Glomerular visceral epithelial cell (primary cell): ENCODE results near the gene SPATA31C1.
"Not testable (repeated sequence)": the region's sequence is repeated elsewhere in the genome, so short reads cannot be mapped to it uniquely, and the experiment has no call there.

ENCODE experiments used
- DNase-seq: peaks from one replicate; pipeline ENCODE4 v3.0.0-alpha.2; 2016; ENCODE audit errors: extremely low spot score

SPATA31C1 gene

DNA sequence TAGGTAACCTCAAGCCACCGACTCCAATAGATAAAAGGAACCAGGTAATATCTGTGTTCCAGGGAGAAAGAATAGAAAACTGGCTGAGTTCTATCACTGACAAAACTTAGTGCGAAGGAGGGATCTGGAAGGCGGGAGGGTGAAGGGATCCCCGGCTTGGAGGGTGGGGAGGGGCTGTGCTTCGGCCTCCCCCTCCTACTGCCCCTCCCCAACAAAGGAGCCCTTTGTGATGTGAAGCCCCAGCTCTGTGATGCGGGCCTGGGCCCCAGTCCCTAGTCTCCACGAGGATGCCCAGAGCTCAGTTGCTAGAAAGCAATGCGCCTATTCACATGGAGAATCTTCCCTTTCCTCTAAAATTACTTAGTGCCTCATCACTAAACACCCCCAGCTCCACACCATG lies at the start of gene SPATA31C1:
SPATA31C1 (plus strand) TSS at position 301 of the 400 bp plus-strand sequence.
- DNase-seq = not testable (repeated sequence)

DNA sequence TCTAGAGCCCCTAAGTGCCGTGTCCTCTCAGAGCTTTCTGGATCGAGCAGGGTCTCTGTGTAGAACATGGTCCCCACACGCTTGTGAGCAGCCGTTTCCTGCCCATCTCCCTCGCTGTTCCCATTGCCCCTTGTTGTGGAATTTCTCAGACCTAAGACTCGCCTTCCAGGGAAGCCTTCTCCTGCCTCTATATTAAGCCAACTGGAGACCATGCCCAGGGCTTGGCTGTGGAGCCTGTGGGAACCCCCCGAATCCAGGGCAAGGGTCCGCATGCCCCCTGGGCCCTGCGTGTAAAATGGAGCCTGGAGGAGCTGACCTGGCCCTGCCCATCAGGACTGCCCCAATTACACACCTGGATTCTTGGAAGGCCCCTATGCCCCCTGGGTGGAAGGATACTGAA lies 49.6 kb upstream of the SPATA31C1 start:
- no peak for DNase-seq

DNA sequence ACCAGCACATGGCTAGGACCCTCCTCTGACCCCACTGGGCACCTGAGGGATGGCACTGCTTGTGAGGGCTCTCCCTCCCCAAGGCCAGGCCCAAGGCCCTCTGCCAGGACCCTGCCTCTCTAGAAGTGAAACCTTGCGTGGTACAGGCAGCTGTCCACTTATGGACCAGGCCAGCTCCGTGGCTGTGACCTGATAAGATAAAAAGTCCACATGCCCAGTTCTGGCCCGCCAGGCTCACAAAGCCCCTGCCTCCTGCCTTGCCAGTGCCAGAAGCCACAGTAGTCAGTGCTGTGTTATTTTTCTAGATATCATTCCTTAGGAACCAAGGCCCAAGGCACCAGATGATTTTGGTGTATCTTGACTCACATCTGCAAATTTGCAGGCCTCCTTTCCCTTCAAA lies 49.1 kb upstream of the SPATA31C1 start:
- DNase-seq = no peak

DNA sequence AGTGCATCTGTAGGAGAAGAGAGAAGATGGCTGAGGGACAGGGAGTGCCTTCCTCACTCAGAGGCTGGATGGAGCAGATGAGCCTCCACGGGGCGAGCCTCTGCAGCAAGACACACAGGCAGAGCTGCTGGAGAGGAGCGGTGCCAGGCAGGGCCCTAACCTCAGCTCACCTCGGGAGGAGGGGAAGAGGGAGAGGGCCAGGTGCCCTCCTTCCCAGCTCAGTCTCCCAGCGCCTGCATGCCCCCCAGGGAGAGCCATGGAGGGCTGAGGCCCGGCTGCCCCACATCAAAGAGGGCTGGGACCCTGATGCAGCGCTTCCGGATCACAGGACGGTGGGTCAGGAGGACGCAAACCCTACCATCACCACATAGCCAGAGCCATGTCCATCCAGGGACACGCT lies 48.7 kb upstream of the SPATA31C1 start:
- DNase-seq = no peak

DNA sequence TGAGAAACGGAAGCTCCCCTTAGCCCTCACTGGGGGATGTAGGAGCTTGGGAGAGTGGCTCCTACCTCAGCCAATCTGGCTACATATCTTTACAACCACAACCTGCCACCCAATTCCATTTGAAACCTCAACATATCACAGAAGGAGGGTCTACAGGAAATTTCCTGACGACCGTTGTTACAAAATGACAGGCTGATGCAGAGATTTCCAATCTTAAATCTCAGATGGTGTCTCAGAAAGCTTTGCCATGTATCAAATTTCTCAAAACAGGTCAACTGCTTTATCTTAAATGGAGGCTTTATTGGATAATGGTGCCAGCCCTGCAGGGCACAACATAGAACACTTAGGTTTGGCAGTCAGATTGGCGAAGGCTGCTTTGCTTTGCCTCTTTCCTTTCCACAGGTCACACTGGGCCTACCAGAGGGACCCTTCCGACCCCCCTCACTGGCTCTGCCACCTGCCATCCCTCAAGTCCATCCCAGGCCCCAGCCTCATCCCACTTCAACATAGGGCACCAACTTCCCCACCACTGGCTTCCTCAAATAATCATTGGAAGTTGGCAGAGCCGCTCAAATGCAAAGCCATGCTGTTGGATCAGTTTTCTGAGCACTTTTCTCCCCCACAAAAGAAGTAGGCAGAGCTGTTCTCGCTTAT lies 46.2 kb upstream of the SPATA31C1 start:
- DNase-seq = no peak

DNA sequence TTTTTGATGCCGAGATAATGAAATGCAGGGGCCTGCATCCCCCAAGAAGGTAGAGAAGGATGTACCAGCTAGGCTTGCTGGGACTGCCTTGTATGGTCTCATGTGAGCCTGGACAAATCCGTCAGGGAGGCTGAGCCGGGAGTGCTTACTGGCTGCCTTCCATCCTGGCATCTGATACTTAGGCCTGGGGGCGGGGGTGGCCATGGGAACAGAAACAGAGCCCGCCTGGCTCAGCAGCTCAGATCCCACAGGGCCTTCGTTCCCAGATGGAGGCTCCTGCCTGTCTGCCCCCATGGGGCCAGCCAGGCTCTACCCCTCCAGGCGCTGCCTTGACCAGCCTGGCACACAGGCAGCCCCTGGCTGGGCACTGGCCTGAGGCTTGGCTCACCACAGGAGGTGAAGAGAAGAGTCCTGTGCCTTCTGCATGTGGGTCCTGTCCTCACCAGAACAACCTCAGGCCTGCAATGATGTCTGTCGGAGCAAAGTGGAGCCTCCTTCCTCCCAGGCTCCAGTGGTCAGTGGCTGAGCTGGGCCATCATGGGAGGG lies 45.6 kb upstream of the SPATA31C1 start:
- no peak for DNase-seq

DNA sequence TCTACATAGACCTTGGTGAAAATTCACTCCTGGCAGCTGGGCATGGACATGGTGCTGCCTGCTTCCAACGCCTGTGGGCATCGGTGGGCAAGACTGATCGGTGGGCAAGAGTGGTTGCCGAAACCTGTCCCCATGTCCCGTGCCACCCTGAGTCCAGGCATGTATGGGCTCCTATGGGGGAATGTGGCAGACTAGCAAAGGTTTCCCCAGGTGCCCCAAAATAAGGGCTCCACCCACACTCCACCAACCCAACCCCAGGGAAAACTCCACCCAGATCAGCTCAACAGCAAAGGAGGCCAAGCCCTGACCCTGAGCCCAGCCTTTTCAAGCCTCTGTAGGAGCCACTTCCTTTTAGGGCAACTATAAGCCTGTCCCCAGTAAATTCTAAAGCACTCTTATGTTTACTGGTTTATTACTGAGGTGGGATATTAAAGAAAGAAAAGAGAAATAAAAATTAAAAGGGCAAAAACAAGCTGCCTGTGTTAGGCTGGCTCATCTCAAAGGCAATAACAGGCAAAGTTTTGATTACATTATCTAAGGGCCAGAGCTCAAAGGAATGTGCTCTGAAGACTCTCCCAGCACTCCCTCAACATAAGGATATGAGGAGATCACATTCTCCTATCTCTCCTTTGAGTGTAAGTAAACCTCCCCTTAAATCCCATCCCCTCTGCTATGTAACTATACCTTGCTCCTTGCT lies 44.0 kb upstream of the SPATA31C1 start:
- no peak for DNase-seq

DNA sequence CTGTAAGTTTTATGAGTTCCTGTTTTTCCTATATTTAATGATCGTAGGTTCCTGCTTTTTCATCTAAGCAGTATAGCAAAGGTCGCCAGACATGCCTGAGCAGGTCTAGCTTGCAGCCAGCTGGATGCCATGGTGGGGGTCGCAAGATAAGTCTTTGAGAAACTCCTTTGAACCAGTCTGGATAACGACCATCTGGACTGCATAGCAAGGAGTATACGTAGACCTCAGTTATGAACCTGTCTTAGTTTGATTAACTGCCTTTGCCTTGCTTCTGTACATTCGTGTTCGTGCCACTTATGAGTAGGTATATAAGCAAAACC lies 43.5 kb upstream of the SPATA31C1 start:
- no peak for DNase-seq

DNA sequence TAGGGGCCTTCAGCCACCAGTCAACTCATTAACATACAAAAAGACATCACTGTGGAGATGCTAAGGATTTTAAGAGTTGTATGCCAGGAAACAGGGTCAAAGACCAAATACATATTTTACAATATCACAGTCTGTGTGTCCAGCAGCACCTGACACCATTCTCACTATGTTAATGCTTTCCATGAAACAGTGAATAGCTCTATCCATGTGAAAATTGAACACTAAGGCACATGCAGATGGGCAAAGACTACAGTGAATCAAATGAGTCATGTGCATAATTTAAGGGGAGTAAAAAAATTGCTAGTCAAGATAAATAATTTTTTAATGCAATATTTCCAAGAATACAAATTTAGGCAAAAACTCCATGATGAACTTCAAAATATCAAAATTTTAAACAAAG lies 42.7 kb upstream of the SPATA31C1 start:
- DNase-seq = no peak

DNA sequence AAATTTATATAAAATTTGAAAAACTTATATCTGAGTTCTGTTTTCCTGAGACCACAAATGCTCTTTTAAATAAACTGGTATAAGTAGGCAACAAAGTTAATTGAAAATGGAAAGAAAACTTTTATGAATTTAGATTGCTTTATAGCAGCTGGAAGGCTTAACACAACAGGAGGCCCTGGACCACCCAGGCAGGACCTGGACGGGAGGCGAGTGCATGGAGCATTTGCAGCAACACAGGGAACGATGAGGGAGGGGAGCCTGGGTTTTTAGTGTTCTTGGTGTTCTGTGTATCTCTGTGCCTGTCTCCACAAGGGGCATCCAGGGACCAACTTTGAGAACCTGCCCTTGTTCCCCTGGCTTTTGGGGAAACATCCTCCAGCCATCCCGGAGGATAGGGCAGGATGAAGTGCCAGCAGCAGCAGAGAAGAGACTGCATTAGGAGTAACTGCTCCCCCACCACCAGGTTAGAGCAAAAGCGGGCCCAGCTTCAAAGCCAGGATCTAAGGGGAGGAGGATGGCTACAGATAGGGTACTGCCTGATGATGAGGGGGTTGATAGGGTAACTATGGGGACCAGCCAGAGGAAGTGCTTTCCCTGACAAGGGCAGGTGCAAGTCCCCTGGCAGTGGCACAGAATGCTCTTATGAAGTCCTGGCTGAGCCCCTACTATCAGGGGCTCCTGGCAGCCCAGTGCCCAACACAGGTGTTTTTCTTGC lies 41.8 kb upstream of the SPATA31C1 start:
- no peak for DNase-seq

DNA sequence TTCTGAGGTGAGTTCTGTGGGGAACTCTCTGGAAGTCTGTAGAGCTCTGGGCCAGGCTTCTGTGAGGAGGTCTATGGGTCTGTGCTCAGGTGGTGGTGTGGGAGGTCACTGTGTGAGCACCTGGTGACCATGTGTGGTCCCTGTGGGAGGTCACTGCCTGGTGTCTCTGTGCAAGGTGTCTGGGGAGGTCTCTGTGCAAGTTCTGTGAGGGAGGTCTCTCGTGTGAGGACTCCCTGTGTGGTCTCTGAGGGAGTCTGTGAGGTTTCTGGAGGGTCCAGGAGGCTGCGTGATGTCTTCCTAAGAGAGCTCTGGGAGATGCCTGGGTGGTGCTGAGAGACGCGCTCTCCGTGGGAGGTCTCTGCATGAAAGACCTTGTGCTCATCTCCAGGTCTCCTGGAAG lies 41.1 kb upstream of the SPATA31C1 start:
- no peak for DNase-seq

DNA sequence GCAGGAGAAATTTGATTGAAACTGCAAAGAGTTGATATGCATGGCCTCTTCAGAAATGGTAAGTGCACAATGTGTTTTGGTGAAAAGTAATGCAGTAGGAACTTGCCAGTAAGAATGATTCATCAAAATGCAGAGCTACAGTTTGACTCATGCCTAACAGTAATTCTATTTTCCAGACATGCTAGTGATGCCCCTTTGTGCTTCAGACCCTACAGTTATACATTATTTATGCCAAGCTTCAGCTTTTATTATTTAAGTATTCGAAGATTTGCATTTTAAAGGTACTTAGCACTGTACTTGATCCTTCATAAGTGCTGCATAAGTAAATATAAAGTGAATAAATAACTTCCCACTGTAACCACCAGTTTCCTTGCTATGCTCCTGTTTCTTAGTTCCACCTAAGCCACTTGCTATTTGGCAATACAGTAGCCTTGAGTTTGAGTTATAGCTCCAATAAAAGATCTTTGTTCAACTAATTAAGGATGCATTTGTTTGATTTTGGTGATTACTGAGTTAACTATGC lies 38.7 kb upstream of the SPATA31C1 start:
- peak; percentile 14 for DNase-seq

DNA sequence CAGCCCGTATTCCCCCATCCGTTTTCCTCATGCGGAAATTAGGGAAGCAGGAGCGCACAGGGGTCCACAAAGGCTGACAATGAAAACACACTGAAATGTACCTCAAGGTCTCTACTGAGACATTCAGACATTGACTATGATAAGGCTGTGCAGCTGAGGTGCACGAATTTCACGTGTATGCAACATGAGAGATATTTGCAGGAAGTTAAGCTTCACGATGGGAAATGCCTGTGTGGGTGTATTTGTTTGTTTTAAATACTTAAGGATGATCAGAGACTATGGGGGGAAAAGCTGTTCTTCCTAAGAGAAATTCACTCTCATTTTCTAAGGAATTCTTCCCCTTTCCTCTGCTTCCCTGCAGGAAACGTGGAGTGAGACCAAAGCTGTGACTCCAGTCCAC lies 37.6 kb upstream of the SPATA31C1 start:
- DNase-seq = no peak

DNA sequence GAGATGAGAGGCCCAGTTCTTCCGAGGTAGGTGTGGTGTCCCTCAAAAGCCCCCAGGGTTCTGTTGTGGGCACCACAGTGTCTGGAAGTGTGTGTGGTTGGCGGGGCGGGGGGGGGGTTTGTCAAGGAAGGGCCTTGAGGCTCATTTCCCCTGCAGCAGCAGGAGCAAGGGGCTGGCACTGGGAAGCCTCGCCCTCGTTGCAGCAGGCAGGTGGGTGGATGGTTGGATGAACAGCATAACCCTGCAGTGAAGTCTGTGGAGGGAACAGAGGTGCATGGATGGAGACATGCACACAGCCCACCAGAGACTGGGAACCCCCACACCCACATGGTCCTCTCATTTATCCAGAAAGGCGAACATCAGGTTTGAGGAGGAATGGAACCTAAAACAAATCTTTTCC lies 37.1 kb upstream of the SPATA31C1 start:
- no peak for DNase-seq

DNA sequence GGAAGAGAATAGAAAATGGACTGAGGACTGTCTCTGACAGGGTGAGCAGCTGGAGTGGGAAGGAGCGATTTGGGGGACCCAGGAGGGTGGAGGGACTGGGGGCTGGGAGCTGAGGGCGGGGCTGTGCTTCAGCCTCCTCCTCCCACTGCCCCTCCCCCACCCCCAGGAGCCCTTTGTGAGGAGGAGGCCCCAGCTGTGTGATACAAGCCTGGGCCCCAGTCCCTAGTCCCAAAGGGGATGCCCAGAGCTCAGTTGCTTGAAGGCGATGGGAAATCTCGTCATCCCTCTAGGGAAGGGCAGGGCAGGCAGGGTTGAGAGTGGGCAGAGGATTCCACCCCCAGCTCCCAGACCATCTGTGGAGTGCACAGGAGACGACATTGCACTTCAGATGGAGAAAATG lies 35.1 kb upstream of the SPATA31C1 start, which contains the start of gene SPATA31E1:
SPATA31E1 (plus strand) TSS at position 251 of the 400 bp plus-strand sequence; CDS start at position 266, 15 bp downstream.
- DNase-seq = no peak

DNA sequence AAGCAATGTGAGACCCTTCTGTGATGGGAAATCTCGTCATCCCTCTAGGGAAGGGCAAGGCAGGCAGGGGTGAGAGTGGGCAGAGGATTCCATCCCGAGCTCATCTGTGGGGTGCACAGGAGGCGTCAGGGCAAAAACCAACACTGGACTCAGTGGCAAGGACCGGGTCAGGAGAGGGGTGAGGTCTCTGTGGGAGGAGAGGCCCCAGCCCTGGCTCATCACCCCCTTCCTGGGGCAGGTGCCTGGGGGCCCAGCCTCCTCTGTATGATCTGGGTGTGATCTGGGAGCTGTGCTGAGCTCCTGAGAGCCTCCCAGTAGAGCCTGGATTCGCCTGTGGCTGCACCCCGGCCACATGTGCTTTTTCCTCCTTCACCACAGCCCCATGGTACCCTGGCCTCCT lies 34.5 kb upstream of the SPATA31C1 start:
- DNase-seq = no peak

DNA sequence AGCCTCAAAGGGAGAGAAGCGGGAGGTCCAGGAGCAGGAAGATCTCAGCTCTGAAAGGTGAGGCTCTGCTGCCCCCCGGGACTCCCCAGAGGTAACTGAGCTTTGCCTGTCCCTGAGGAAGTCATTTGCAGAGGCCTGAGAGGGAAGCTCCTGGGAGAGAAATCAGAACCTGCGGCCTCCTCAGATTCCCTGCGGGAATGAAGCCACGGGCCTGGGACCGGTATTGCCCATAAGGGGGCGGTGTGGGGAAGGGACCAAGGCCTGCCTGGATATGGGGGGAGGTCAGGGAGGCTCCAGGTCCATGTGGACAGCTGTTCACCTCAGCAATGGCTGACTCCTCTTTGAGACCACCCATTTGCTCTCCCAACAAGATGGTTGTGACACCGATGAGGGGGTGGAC lies 33.8 kb upstream of the SPATA31C1 start:
- DNase-seq = peak; percentile 15

DNA sequence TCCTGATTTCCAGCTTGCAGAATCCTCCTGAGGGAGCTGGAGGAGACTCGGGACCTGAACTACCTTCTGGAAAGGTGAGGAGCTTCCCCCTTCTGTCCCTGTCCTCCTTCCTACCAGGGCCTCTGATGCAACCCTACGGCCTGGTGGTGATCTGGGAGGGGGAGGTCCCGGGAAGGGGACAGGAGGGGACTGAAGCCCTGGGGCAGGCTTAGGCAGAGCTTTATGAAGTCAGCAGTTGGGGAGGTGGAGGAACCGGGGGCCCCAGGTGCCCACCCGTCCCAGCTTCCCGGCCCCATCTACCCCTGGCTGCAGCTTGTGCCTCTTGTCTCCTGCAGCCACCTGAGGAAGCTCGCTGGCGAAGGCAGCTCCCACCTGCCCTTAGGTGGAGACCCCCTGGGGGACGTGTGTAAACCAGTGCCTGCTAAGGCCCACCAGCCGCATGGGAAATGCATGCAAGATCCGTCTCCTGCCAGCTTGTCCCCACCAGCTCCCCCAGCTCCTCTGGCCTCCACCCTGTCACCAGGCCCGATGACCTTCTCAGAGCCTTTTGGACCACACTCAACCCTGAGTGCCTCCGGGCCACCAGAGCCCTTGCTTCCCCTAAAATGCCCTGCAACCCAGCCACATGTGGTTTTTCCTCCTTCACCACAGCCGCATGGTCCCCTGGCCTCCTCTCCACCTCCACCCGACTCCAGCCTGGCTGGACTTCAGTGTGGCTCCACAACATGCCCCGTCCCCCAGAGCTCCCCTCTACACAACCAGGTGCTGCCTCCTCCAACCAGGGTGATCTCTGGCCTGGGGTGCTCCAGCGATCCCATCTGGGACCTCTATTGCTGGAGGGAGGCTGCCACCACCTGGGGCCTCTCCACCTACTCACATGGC lies 32.9 kb upstream of the SPATA31C1 start:
- no peak for DNase-seq

DNA sequence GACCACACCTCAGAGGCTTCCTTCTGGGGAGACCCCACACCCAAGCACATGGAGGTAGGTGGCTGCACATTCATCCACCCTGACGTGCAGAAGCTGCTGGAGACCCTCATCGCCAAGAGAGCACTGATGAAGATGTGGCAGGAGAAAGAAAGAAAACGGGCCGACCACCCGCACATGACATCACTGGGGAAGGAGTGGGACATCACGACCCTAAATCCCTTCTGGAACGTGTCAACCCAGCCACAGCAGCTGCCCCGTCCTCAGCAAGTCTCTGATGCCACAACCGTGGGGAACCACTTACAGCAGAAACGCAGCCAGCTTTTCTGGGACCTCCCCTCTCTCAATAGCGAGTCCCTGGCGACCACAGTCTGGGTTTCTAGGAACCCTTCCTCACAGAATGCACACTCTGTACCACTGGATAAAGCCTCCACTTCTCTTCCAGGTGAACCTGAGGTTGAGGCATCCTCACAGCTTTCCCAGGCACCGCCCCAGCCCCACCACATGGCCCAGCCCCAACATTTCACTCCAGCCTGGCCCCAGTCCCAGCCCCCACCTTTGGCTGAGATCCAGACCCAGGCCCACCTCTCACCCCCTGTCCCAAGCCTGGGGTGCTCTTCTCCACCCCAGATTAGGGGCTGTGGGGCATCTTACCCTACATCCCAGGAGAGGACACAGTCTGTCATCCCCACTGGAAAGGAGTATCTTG lies 32.1 kb upstream of the SPATA31C1 start:
- DNase-seq = no peak

DNA sequence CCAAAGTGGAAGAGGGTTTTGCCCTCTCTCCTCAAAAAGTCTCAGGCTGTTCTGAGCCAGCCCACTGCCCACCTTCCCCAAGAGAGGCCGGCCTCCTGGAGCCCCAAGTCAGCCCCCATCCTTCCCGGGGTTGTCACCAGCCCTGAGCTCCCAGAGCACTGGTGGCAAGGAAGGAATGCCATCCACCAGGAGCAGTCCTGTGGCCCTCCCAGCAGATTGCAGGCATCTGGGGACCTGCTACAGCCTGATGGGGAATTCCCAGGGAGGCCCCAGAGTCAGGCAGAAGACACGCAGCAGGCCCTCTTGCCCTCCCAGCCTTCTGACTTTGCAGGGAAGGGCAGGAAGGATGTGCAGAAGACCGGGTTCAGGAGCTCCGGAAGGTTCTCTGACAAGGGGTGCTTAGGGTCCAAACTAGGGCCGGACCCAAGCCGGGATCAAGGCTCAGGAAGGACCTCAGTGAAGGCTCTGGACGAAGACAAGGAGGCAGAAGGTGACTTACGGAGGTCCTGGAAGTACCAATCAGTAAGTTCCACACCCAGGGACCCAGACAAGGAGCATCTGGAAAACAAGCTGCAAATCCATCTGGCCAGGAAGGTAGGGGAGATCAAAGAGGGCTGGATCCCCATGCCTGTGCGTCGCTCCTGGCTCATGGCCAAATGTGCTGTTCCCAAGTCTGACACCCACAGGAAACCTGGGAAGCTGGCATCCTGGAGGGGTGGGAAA lies 31.4 kb upstream of the SPATA31C1 start:
- no peak for DNase-seq
